ENCODE data around the gene ALG14. TPM values are rescaled to one million over a fixed set of nuclear protein-coding genes. Genes with fewer than 3 reads are reported as not detected.

Gene ALG14
- total and polyA plus RNA-seq, 2 of the 4 experiments (the other 2 are of a cell fraction), result 1.7 to 2.0 TPM

DNA sequence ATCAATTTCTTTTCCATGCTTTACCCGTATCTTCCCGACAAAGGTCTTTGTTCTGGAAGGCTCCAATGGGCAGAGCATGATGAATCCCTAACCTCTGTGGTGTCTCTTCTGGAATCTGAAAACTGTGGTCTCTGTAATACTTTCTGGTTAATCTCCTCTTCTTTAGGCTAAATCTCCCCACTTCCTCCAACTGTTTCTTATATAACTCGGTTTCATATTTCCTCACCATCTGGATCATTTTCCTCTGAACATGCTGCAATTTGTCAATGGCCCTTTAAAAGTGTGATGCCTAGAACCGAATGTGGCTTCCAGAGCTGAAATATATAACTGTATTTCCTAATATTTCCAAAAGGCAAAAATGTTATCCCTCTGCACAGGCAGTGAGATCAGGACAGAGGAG is 66.1 kb downstream of the ALG14 start:
- Histone ChIP-seq H2AK5ac (ENCODE audit: low read depth, low read length) (no peak overlapping the region), H4K5ac (ENCODE audit: low read depth, low read length) (peak overlapping the region; percentile 76; the same call in 1 of the 2 replicates), H3K9ac (ENCODE audit: low read depth, low read length) (no peak overlapping the region), H3K36me3 (ENCODE audit: control insufficient read depth, insufficient read depth, low read length) (no peaks in the 10 kb centered on the region), H4K91ac (ENCODE audit: insufficient read depth, low read depth, low read length) (no peak overlapping the region), H2BK15ac (ENCODE audit: low read depth, low read length) (no peak overlapping the region; the same call in 2 of the 3 replicates), H3K18ac (ENCODE audit: low read depth, low read length) (peak overlapping the region; percentile 85), H3K23ac (ENCODE audit: low read depth, low read length) (peak overlapping the region; percentile 24; the same call in 1 of the 2 replicates), H3K14ac (replicated peaks; ENCODE audit: low read depth, low read length) (no peak overlapping the region), H3K27ac (ENCODE audit: insufficient read depth, low read length) (peak overlapping the region; percentile 54; the same call in 1 of the 2 replicates), H3K4me1 (ENCODE audit: control insufficient read depth, insufficient read depth, low read length) (peaks cover 9% of the 10 kb centered on the region), H3K4me2 (ENCODE audit: low read depth, low read length) (peak overlapping the region; percentile 68), H3K27me3 (ENCODE audit: control insufficient read depth, insufficient read depth, low read length) (no peaks in the 10 kb centered on the region), H3K79me1 (ENCODE audit: low read depth in 1 of 2, low read length in 2 of 2) (no peaks in the 10 kb centered on the region; a peak in 1 of 4 replicates), H2BK5ac (ENCODE audit: low read depth, low read length, poor library complexity, severe bottlenecking) (no peak overlapping the region), H3K9me1 (ENCODE audit: insufficient read depth, low read length) (0 out of 2 replicates have a peak, but pooled peaks cover 6% of the 10 kb centered on the region), H4K20me1 (ENCODE audit: insufficient read depth, low read length) (no peaks in the 10 kb centered on the region), H4K8ac (ENCODE audit: low read depth in 2 of 2, low read length in 2 of 2) (peak overlapping the region in 1 of 2 experiments; percentile 48; a peak in 1 of 4 replicates), H2AK9ac (replicated peaks; ENCODE audit: low read depth, low read length, poor library complexity) (no peak overlapping the region), H3K56ac (ENCODE audit: extremely low read depth, insufficient read depth, low read length) (no peak overlapping the region), H3K4ac (ENCODE audit: low read depth, low read length) (no peak overlapping the region), H3K9me3 (ENCODE audit: control insufficient read depth, insufficient read depth, low read length) (no peaks in the 10 kb centered on the region), H2BK120ac (ENCODE audit: low read depth, low read length) (peak overlapping the region; percentile 2; the same call in 1 of the 2 replicates), H3K4me3 (ENCODE audit: insufficient read depth, low read depth, low read length) (no peak overlapping the region), H2BK20ac (ENCODE audit: low read depth, low read length) (no peak overlapping the region), H2AFZ (replicated peaks; ENCODE audit: low read length, poor library complexity) (no peak overlapping the region)
- WGBS, 2 experiments (ENCODE audit: extremely low coverage in 2 of 2, insufficient read length in 1 of 2), result 47% methylated on average over 3 of the region's 4 CpGs; no CpG with 5 or more reads in 1 of the 2 experiments
- peak; percentile 38 for ATAC-seq (ENCODE audit: low read depth)
- intact Hi-C loops (cut with micrococcal nuclease) (no loop called here), in situ Hi-C loops (cut with MboI; ENCODE audit: low sequenced_read_pairs) (no loop called here), dilution Hi-C loops (cut with HindIII; ENCODE audit: low sequenced_read_pairs, unreplicated experiment) (no loop called here)
- BruUV-seq (replicated peaks), result no TSS peak
- CTCF ChIA-PET, result interaction anchor here (1.1 kb wide), 1 partner anchor 22 kb away, joined by 3 read pairs; no protein-coding TSS in a partner anchor
- no peak for TF ChIP-seq FOS (IDR thresholded peaks at IDR 0.05; ENCODE audit: low read depth, low read length)
- peak; percentile 74 for DNase-seq
- POLR2A ChIA-PET (ENCODE audit: unreplicated experiment), result no interaction called here
